GM19240 (cell line): Measurements from ENCODE around the gene SERPINC1.
"Not testable (repeated sequence)": the region's sequence is repeated elsewhere in the genome, so short reads cannot be mapped to it uniquely, and the experiment has no call there.

Source experiments
- DNase-seq: peaks from one replicate; pipeline ENCODE4 v3.0.0; 2011; ENCODE audit warnings: low spot score; ENCODE audit not compliant: insufficient read length

Gene SERPINC1

GRCh38 chr1:173917149-173917548 lies at the start of gene SERPINC1:
SERPINC1 (minus strand) TSS chr1:173917327; CDS start chr1:173917259, 68 bp downstream.
- DNase-seq = no peak

DNA sequence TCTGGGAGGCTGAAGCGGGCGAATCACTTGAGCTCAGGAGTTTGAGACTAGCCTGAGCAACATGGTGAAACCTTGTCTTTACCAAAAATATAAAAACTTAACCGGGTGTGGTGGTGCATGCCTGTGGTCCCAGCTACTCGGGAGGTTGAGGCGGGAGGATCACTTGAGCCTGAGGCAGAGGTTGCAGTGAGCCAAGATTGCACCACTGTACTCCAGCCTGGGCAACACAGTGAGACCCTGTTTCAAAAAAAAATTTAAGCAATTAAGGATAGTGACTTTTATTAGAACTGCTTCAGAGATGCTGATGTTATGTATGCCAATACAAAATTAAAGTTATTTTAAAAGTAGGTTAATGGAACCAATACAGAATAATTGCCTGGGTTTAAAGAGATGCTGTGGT lies 48.8 kb upstream of the SERPINC1 start:
- not testable (repeated sequence) for DNase-seq

DNA sequence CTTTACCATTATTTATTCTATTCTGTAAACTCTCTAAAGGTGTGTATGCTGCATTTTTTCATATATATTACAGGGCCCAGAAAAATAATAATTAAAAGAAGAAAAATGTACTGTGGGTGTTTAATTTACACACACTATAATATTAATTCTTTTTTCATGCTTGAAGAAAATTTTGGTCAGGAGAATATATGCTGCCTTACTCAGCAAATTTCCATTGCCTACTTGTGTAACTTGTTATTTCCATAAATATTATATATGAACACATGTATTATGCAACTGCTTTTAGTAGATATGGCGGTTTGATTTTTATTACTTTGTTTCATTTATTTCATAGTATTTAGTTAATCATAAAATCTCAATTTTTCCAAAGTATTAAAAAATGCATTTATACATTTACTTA lies 46.4 kb upstream of the SERPINC1 start:
- DNase-seq = no peak

DNA sequence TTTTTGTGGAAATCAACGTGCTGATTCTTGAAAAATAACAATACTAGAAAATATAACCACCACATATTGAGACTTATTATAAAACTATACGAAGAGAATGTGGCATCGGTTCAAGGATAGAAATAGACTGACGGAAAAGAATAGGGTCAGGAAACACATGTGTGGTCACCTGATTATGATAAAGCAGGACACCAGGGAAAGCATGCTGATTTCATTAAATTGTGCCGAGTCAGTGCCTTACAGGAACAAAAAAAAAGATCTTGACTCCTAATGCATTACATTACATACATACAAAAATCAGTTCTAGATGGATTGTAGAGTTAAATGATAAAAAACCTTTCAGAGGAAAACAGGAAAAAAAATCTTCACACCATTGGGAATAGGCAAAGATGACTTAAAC lies 43.5 kb upstream of the SERPINC1 start:
- no peak for DNase-seq

DNA sequence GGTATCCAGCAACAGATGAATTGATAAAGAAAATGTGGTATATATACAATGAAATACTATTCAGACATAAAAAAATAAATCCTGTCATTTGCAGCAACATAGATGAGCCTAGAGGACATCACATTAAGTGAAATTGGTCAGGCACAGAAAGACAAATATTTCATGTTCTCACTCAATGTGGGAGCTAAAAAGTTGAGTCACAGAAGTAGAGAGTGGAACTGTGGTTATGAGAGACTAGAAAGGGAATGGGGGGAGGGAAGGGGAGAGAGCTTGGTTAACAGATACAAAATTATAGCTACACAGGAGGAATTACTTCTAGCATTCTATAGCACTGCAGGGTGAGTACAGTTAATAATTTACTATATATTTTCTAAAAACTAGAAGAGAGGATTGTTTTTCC lies 37.1 kb upstream of the SERPINC1 start:
- DNase-seq = no peak

DNA sequence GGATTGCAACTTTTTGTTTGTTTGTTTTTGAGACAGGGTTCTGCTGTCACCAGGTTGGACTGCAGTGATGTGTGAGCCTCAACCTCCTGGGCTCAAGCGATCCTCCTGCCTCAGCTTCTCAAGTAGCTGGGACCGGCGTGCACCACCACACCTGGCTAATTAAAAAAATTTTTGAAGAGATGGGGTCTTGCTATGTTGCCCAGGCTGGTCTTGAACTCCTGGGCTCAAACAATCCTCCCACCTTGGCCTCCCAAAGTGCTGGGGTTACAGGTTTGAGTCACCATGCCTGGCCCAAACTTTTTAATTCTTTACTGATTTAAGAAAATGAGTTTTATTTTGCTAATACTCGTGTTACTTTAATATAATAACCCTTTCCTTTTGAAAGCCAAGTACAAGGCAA lies 31.5 kb upstream of the SERPINC1 start:
- DNase-seq = no peak

DNA sequence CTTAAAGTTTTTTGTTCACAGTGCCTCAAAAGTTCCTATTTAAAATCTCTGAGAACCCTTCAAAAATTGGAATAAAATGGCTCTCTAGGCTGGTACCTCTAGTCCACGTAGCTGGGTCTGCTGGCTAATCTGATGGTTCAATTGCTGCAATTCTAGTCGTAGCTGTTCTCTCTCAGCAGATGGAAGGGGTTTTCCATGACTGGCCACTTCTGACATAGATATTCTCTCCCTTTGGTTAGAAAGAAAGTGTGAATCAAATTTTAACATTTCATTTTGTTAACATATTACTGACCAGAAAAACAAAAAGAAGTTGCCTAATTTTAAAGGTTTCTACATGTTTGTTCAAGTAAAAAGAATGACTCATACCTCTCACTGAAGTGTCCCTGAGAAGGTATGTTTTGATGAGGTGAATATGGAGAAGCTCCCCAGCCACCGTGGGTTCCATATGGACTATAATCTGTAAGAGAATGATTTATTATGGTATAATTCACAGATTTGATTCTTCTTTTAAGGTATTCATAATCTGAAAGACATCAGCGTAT lies 29.3 kb upstream of the SERPINC1 start:
- no peak for DNase-seq

GRCh38 chr1:173937062-173937461 lies 19.9 kb upstream of the SERPINC1 start:
- no peak for DNase-seq

DNA sequence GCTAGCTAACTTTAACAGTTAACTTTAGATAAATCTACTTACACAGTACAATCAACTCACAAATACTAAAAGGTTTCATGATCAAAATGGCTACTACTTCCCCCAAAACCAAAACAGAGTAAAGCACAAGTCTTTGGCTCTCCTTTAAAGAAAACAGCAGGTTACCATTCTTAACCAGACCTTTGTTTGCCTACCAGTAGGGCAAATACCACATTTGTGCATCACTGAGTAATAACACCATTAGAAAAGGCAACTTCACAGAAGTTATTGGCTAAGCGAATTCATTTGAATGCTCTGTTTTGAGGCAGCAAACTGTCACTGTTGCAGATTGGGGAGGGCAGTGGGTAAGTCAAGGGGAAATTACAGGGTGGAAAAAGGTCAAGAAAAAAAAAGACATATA lies 17.3 kb upstream of the SERPINC1 start:
- no peak for DNase-seq

GRCh38 chr1:173930541-173930940 lies 13.4 kb upstream of the SERPINC1 start:
- DNase-seq = not testable (repeated sequence)

DNA sequence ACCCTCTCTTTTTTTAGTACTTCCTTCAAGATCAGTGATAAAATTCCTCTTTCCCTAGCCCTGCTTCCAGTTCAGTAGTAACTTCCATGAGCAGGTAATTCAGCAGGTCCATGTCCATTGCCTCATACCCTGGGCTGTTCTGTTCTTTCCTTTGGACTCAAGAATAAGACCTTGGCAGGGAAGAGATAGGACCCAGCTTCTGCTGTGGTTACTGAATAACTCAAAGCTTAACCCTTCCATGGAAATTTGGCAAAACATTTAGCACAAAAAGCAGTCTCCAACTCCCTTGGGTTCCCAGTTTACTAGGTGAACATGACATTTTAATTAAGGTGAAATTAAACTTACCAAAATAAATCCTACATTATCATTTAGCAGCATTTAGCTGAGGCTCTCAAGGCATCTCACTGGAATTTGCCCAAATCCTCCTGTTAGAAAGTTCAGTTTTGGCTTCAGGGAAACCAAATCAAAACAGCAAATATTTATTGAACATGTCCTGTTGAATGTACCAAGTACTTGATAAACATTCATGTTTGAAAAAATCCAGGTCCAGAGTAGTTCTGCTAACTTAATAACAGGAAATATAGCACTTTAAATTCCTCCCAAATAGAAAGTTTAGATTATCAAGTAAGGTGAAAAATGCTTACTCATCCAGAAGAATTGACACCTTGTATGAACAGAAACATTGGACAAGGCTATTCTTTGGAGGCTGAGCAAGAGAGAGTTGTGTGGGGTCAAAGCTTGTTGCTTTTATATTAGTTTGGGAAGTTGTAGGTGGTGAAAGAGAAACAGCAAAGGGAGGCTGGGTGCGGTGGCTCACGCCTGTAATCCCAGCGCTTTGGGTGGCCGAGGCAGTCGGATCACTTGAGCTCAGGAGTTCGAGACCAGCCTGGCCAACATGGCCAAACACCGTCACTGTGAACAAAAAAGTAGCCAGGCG lies 8.4 kb upstream of the SERPINC1 start:
- no peak for DNase-seq

DNA sequence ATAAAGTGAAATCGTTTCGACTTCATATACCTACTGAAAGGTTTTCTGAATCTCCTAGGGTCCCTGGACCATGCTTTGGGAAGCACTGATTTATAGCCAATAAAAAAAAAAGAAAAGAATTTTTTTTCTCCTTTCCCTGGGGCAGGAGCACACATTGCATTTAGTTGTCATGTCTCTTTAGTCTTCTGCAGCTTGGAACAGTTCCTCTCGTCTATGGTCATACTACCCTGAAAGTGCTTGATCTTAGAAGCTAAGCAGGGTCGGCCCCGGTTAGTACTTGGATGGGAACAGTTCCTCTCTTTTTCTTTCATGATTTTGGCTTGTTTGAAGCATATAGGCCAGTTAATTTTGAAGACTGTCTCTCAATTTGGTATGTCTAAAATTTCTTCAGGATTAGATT lies 3.7 kb upstream of the SERPINC1 start:
- no peak for DNase-seq

- DNase-seq = no peak
These were observed 737 bp upstream of the SERPINC1 start for GRCh38 chr1:173917635-173918493.

- DNase-seq = no peak
These were observed 460 bp downstream of the SERPINC1 start for GRCh38 chr1:173916667-173917066.

GRCh38 chr1:173915596-173915995 lies 1.5 kb downstream of the SERPINC1 start:
- no peak for DNase-seq

- DNase-seq = peak; percentile 14
These were observed 2.7 kb downstream of the SERPINC1 start for GRCh38 chr1:173914366-173914871.

DNA sequence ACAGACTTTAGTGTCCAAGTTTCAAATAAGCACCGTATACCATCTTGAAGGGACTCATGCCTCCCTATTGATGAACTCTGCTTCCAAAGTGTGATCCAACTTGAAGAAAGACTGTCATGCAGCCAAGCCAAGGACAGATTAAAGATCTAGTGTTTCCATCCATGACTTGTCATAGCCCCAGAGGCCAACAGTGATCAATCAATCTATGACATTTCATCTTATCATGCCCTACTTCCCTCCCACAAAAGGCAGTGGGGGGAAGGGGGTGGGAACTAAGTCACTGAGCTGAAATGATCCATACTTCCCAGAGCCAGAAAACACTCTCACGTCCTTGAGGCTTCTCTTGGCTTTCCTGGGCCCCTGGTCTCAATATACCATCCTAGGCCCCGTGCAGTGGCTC lies 4.0 kb downstream of the SERPINC1 start:
- no peak for DNase-seq

- DNase-seq = no peak
These were observed 13.1 kb downstream of the SERPINC1 start for GRCh38 chr1:173903827-173904531.

- DNase-seq = no peak
These were observed 16.1 kb downstream of the SERPINC1 start for GRCh38 chr1:173900992-173901391.

DNA sequence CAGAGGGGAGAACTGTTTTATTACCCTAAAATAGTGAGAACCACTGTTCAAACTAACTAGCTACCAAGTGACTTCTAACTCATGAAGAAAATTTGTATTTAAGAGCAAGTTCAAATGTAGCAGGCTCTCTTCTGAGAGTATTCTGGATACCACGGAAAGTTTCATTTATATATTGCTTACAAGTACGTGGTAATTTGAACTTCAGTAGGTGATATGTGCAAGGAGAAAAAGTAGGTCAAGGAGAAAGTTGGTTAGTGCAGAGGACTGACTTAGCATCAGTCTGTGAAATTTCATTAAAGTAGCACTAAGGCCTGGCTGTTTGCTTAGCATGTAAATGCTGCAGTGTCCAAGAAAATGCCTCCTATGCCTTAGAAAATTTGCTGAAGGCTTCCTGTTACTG lies 16.7 kb downstream of the SERPINC1 start:
- no peak for DNase-seq

DNA sequence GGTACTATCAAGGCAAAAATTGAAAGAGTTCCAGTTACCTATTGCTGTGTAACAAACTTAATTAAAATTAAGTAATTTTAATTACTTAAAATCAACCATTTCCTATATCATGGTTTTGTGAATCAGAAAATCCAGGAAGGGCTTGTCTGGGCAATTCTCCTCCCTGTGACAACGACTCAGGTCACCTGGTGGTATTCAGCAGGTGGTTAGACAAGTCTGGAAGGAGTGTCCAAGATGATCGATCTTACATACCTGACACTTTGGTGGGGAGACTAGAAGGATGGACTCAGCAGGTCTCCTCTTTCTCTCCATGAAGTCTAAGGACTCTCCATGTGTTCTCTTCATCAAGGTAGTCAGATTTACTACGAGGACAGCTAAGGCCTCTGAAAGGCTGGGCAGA lies 22.9 kb downstream of the SERPINC1 start:
- DNase-seq = no peak
